HPDE6-E6E7 (cell line): ENCODE data around the gene SLAIN2.
"Not testable (repeated sequence)": the region's sequence is repeated elsewhere in the genome, so short reads cannot be mapped to it uniquely, and the experiment has no call there.

Source experiments
- DNase-seq: peaks from one replicate; pipeline ENCODE4 v3.0.0; 2011; ENCODE audit warnings: missing footprints; ENCODE audit errors: extremely low spot score

SLAIN2 gene

DNA sequence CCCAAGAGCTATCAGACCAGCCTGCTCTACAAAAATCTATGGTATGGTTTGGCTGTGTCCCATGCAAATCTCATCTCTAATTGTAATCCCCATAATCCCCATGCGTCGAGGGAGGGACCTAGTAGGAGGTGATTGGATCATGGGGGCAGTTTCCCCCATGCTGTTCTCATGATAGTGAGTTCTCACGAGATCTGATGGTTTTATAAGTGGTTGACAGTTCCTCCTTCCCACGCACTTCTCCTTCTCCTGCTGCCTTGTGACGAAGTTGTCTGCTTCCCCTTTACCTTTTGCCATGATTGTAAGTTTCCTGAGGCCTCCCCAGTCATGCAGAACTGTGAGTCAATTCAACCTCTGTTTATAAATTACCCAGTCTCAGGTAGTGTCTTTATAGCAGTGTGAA is 99.6 kb downstream of the SLAIN2 start:
- DNase-seq, result not testable (repeated sequence)

DNA sequence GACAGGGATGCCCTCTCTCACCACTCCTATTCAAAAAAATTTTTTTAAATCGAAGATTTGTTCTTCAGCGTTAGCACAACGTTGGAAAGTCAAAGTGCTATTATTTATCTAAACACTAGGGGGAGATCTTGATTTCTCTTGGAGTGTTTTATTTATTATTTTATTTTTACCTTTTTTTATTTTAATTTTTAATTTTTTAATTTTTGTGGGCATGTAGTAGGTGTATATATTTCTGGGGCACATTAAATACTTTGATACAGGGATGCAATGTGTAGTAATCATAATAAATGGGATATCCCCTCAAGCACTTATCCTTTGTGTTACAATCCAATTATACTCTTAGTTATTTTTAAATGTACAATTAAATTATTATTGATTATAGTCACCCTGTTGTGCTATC is 104.4 kb downstream of the SLAIN2 start:
- DNase-seq, result no peak

DNA sequence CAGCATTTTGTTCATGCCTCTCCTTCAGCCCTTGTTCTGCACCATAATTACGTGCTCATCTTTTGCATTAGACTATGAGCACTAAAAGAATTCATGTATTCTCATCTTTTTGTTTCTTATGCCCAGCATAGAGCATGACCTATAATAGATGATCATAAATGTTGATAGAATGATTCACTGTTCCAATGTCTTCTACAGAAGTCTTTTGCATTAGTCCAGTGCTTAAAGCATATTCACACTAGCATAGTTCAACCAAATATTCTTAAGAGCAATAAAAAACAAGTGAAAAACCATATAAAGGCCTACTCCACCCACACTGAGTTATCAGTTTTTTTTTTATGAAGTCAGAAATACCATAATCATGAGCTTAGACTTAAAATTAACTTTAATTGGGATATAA is 105.3 kb downstream of the SLAIN2 start:
- no peak for DNase-seq

DNA sequence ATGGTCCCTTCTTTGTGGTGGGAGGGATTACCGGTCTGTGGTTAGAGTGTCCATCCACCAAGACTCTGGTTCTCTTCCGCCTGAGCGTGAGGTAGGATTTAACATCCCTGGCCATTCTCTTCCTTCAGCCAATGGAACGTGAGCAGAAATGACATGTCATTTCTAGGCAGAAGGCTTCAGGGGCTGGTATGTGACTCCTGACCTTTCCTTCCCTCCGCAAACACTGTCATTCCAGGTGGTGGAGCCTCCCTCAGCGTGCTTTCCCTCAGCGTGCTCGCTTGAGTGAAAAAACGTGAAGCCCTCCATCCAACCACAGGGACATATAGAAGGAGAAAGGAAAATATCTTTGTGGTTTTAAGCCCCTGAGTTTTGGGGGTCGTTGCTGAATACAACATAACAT is 107.8 kb downstream of the SLAIN2 start:
- DNase-seq, result no peak

DNA sequence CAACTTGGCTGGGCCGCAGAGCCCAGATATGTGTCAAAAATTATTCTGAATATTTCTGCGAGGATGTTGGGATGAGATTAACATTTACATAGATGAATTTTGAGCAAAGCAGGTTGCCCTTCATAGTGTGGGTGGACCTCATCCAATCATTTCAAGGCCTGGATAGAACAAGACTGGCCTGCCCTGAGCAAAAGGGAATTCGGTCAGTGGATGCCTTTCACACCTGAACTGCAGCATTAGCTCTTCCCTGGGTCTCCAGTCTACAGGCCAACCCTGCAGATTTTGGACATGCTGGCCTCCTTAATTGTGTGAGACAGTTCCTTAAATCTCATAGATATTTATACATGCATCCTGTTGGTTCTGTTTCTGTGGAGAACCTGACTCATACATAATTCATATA is 109.4 kb downstream of the SLAIN2 start:
- DNase-seq, result no peak

DNA sequence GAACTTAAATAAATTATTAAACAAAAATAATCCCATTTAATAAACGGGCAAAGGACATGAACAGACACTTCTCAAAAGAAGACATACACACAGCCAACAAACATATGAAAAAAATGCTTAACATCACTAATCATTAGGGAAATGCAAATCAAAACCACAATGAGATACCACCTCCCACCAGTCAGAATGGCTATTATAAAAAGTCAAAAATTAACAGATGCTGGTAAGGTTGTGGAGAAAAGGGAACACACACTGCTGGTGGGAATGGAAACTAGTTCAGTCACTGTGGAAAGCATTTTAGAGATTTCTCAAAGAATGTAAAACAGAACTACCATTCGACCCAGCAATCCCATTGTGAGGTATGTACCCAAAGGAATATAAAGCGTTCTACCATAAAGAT is 110.3 kb downstream of the SLAIN2 start:
- not testable (repeated sequence) for DNase-seq

DNA sequence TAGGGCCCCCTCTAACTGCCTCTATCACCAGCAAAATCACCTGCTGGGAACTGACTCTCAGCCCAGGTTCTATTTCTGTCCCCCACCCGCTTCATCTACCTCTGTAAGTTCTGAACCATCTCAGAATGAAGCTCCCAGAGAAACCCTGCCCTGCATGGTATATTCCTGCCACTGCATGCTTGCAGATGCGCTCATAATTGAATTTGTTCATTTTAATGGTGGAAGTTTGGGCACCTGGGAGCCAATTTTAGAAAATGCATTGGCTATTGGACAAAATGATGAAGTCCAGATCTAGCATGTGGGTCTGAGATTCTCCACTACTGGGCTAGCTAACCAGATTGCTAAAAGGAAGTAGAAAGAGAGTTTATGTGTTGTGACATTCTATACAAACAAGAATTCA is 113.3 kb downstream of the SLAIN2 start:
- no peak for DNase-seq

DNA sequence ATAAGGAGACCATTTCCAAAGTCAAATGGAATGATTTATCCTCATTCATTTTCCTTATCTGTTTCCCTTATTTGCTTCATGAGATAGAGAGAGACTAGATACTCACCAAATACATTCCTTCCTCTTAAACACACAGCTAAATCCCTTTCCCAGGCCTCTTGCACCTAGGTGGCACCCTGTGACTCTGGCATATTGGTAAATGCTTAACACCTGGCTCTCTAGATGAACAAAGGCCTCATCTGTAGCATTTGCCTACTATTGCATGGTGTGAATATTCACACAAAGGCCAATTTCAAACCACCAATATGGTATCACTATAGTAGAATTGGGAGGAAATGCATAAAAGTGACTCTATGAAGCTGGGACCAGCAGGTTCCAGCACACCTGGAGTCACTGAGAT is 119.7 kb downstream of the SLAIN2 start:
- DNase-seq, result no peak

DNA sequence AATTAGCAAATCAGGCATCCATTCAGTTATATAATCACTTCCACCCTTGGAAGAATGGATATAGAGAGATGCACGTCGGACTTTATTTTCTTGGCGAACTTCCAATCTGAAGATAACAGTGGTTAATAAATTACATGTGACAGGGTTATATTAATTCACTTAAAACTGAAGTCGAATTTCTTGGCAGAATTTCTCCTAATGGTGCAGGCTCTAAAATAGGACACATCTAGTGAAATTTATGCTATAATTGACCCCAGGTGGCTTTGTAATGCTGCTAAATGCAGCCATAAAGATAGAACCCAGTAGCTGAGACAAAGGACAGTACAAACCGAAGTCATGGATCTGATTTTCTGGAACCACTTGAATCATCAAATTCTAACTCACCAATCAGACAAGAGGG is 121.0 kb downstream of the SLAIN2 start:
- DNase-seq, result no peak

DNA sequence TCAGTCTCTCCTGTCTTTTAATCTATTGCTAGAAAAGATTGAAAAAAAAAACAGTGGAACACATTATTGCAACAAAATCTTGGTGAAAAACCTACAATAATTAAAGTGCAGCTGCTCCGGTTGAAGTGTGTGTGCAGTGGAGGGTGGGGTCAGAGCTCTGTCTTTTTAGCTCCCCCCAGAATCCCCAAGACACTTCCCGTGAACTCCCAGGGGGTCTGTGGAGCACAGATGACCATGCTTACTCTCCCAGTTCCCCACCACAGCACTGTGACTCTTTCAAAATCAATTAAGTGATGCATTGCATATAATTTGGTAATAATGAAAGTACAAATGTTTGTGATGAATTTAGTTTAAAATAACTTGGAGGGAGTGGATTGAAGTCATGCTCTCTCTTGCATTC is 126.1 kb downstream of the SLAIN2 start:
- no peak for DNase-seq

DNA sequence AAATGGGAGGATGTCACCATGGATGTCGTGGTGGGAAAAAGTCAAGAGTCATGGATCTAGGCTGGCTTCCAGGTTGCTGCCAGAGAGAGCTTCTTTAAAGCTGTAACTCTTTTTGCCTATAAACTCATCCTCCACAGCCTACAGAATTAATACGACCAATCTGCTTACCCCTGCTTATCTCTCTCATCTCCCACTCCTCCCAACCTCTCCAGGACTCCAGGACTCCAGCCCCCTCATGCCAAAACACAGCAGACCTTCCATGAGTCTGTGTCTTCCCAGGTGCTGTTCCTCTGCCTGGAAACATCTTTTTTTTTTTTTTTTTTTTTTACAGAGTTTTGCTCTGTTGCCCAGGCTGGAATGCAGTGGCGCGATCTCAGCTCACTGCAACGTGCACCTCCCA is 126.6 kb downstream of the SLAIN2 start:
- no peak for DNase-seq

DNA sequence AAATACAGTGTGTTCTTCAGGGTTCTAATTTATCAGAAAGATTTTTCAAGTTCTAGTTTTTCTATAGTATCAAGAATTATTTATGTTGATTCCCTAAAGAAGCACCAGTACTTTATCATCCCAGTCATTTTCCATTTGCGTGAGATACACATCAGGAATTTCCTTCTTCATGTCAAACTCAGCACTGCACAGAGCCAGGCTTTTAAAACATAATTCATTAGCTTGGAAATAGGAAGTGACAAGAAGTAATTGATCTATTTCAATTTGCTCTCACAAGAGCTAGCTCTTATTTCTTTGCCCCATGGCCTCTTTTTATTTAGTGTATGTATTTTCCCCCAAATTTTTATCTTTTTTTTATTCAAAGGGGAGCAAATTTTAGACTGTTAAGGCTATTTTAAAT is 128.8 kb downstream of the SLAIN2 start:
- no peak for DNase-seq

DNA sequence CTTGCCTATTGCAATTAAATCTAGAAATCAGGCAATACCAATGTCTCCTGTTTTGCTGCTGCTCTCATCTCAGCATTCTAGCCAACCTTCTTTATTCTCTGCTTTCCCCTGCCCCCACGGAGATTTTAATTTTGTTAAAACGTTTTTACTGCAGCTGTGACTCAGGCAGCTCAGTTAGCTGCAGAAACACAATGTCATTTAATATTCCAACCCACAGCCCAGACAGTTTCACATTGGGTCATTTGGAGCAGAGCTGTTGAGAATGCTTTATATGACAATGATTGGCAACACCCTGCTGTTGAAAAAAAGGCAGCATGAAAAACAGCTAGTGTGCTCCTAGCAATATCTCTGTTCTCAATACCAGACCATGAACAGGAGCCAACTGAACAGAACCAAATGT is 129.2 kb downstream of the SLAIN2 start:
- DNase-seq, result no peak

DNA sequence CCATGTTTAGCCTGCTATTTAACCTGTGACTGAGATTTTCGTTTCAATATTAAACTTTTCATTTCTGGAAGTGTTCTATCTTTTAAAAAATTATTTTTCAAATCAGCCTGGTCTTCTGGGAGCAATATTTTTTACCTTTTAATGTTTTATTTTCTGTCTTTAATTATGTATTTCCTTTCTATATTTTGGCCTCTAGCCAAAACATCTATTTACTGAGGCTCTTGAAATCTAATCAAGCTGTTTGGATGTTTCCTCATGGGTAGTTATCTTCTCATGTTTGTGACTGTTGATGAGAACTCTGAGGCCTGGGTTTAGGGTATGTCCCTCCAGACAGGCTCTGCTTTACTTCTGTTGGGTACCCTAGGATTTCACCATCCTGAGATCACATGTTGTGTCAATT is 131.5 kb downstream of the SLAIN2 start:
- DNase-seq, result no peak

DNA sequence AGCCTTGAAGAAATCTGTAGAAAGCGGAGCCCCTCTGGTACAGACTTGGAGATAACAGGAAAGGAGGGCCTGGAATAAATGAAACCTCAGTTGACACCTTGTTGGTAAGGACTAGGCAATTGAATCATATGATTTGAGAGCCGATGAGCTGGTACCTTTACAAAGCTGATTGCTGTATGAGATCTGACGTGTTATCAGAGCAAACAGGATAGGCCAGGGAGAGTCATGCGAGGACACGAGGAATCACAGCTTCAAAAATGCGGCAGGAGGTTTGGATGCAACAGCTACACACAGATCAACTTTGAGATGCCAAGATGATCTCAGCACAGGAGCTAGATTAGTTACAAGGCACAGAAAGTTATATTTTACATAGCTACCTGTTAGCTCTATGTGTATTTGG is 134.4 kb downstream of the SLAIN2 start:
- DNase-seq, result no peak
